Activated CD8-positive, alpha-beta T cell treated with anti-CD3 and anti-CD28 coated beads for 36 hours (primary cell): ENCODE results near the gene NHS. TPM values are rescaled to one million over a fixed set of nuclear protein-coding genes. Genes with fewer than 3 reads are reported as not detected.

Source experiments
- ATAC-seq: fragments of 200-7000 bp; cut with Tn5 transposase; one replicate; pipeline ENCODE4 v1.10.0; 2021; ENCODE audit warnings: mild to moderate bottlenecking, moderate library complexity
- CTCF ChIA-PET: fragments of 350-600 bp; sonication (Branson Sonifier 250); formaldehyde crosslinking; loops from one replicate; lab custom pipeline; 2021; ENCODE audit warnings: antibody characterized with exemption; lab: Charles Lee
- POLR2A ChIA-PET: fragments of 350-600 bp; sonication (Branson Sonifier 250); formaldehyde crosslinking; loops from one replicate; lab custom pipeline; 2021; ENCODE audit warnings: antibody characterized with exemption; lab: Charles Lee
- DNase-seq: peaks from one replicate; pipeline ENCODE4 v3.0.0-alpha.2; 2020
- H3K27ac Mint-ChIP-seq: one replicate; pipeline ENCODE4 v1.8.0; 2021; ENCODE audit warnings: mild to moderate bottlenecking, mixed read lengths
- H3K27me3 Mint-ChIP-seq: one replicate; pipeline ENCODE4 v1.8.0; 2021; ENCODE audit warnings: mixed read lengths
- H3K36me3 Mint-ChIP-seq: one replicate; pipeline ENCODE4 v1.8.0; 2021; ENCODE audit warnings: low read depth, mixed read lengths
- H3K4me1 Mint-ChIP-seq: one replicate; pipeline ENCODE4 v1.8.0; 2021; ENCODE audit warnings: low read depth, mixed read lengths
- H3K4me3 Mint-ChIP-seq: one replicate; pipeline ENCODE4 v1.8.0; 2021; ENCODE audit warnings: mild to moderate bottlenecking, moderate library complexity, mixed read lengths
- H3K9me3 Mint-ChIP-seq: one replicate; pipeline ENCODE4 v1.8.0; 2021; ENCODE audit warnings: mixed read lengths
- CTCF ChIP-seq: fragments of 200-600 bp; IDR thresholded peaks from one replicate; pipeline ENCODE4 v1.8.0; 2022; ENCODE audit warnings: antibody characterized with exemption, mild to moderate bottlenecking
- intact Hi-C: fragments of 100-400 bp; cut with micrococcal nuclease; formaldehyde crosslinking; loops from one replicate; pipeline ENCODE4 v1.10.0; 2022
- total RNA-seq, 2 experiments: library from RNA; stranded (reverse); gene quantifications; one replicate each; pipeline ENCODE4 v1.2.3, GENCODE V29; 2021

The NHS gene
- total RNA-seq, 2 experiments from 2014 or later = 6.9 to 7.3 TPM

GRCh38 chrX:17520016-17520615 lies 145.1 kb downstream of the NHS start:
- ChIA-PET POLR2A (no interaction called here), CTCF (no interaction called here)
- no peaks in the 10 kb centered on the region for H3K27me3 Mint-ChIP-seq
- no peak overlapping the region for H3K27ac Mint-ChIP-seq
- no peak for ATAC-seq
- H3K4me1 Mint-ChIP-seq = no peaks in the 10 kb centered on the region
- H3K36me3 Mint-ChIP-seq = no peaks in the 10 kb centered on the region
- H3K4me3 Mint-ChIP-seq = no peak overlapping the region
- peaks cover 2% of the 10 kb centered on the region for H3K9me3 Mint-ChIP-seq
- no peak for TF ChIP-seq CTCF
- intact Hi-C loops = no loop called here
- DNase-seq = no peak

GRCh38 chrX:17521871-17522693 lies 147.1 kb downstream of the NHS start:
- no peak overlapping the region for H3K27ac Mint-ChIP-seq

GRCh38 chrX:17525266-17525665 lies 150.3 kb downstream of the NHS start:
- H3K4me3 Mint-ChIP-seq = no peak overlapping the region
- no peak overlapping the region for H3K27ac Mint-ChIP-seq
- ChIA-PET POLR2A (no interaction called here), CTCF (interaction anchor here (0.6 kb wide), 1 partner anchor 65 kb away, joined by 3 read pairs; no protein-coding TSS in a partner anchor)
- no peaks in the 10 kb centered on the region for H3K9me3 Mint-ChIP-seq
- H3K27me3 Mint-ChIP-seq = no peaks in the 10 kb centered on the region
- H3K36me3 Mint-ChIP-seq = no peaks in the 10 kb centered on the region
- no peak for TF ChIP-seq CTCF
- ATAC-seq (no peak), DNase-seq (no peak)
- H3K4me1 Mint-ChIP-seq = peaks cover 7% of the 10 kb centered on the region
- intact Hi-C loops = no loop called here

More at GRCh38 chrX:17521871-17522693, 147.1 kb downstream of the NHS start:
- H3K4me1 Mint-ChIP-seq = no peaks in the 10 kb centered on the region
- no peak for ATAC-seq
- POLR2A ChIA-PET = no interaction called here
- H3K36me3 Mint-ChIP-seq = no peaks in the 10 kb centered on the region
- intact Hi-C loops = no loop called here
- CTCF ChIA-PET = no interaction called here
- TF ChIP-seq CTCF = no peak
- peaks cover 2% of the 10 kb centered on the region for H3K9me3 Mint-ChIP-seq
- H3K27me3 Mint-ChIP-seq = no peaks in the 10 kb centered on the region
- no peak overlapping the region for H3K4me3 Mint-ChIP-seq
- DNase-seq = no peak

DNA sequence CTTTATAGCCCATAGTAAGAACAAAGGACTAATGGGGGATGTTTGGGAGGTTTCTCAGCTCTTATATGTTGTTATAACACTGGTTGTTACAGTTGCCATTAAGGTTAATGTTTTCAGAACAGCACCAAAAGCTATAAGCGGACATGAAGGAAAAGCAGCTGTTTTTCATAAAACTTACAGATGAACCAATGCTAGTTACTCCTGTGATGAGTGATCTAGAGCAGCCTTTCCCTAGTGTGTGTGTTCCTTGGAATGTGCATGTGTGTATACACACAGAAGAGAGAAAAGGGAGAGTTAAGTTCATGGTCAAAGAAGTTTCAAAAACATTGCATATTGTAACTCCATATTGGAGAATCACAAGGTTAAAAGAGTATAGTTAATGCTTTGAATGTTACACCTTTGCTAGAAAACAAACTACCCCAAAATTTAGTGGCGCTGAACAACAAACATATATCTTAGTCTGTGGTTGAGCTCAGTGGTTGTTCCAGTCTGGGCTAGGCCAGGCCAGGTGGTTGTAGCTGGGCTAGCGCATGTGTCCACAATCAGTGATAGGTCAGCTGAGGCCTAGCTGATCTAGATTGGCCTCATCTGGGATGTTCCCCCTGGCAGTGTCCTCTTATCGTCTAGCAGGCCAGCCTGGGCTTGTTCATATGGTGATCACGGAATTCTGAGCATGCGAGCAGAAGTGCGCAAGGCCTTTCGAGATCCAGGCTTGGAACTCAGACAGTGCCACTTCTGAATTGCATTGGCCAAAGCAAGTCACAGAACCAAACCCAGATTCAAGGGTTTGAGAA lies 151.0 kb downstream of the NHS start:
- no peaks in the 10 kb centered on the region for H3K36me3 Mint-ChIP-seq
- intact Hi-C loops = no loop called here

More for the DNA sequence above, 151.0 kb downstream of the NHS start:
- H3K4me3 Mint-ChIP-seq = no peak overlapping the region
- POLR2A ChIA-PET = no interaction called here
- H3K9me3 Mint-ChIP-seq = no peaks in the 10 kb centered on the region
- H3K4me1 Mint-ChIP-seq = peaks cover 7% of the 10 kb centered on the region
- TF ChIP-seq CTCF = no peak
- ATAC-seq (no peak), DNase-seq (no peak)
- no peak overlapping the region for H3K27ac Mint-ChIP-seq
- no peaks in the 10 kb centered on the region for H3K27me3 Mint-ChIP-seq
- CTCF ChIA-PET = no interaction called here
